Measurements from ENCODE around the gene KCNQ1.

The KCNQ1 gene

DNA sequence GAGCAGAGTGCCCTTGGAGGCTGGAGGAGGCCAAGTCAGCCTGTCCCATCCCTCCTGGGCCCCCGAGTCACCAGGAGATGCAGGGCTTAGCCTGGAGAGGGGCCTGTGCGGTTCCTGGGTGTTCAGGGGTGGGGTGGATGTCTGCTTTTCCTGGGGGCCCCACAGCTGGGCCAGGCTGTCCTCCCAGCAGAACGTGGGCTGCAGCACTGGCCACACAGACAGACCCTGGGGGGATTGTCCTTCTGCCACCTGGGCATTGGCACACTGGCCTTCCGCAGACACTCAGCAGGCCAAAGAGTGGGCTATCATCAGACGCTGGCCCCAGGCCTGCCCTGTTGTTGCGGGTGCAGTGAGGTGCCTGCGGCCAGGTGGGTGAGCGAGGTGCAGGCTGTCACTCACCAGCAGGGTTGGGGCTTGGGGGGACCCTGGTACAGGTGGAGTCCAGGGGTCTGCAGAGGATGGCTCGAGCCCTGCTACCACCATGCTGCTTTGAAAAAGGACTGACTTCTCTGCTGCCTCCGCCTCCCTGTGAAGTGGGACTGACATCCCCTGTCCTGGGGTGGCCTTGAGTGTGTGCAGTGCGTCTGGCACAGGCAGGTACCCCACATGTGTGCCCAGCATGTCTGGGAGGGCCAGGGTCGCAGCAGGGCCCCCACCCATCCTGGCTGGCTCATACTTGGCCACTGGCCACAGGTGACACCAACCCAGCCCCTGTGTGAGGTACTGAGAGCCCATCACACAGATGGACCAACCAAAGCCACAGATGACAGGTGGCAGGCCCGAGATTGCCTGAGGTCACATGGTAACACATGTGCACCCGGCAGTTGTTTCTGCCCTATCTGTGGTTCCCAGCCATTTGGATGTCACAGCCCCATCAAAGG is 294.0 kb downstream of the KCNQ1 start:
- Histone ChIP-seq H3K4me2 (ENCODE audit: insufficient read depth, low read length) (no peak overlapping the region), H3K4me3 (ENCODE audit: low read depth in 1 of 2, low read length in 2 of 2) (no peak overlapping the region), H4K20me1 (ENCODE audit: insufficient read depth, low read length) (no peaks in the 10 kb centered on the region; the same call in 1 of the 2 replicates), H3K4me1 (ENCODE audit: insufficient read depth, low read length) (no peaks in the 10 kb centered on the region), H3K27ac (ENCODE audit: low read length) (no peak overlapping the region), H3K27me3 (ENCODE audit: insufficient read depth, low read length, poor library complexity) (no peaks in the 10 kb centered on the region), H3K36me3 (ENCODE audit: insufficient read depth, low read length) (no peaks in the 10 kb centered on the region), H3K9ac (ENCODE audit: low read depth, low read length) (no peak overlapping the region), H2AFZ (ENCODE audit: low read depth, low read length) (no peak overlapping the region), H3K9me3 (ENCODE audit: insufficient read depth, low read length, severe bottlenecking) (no peaks in the 10 kb centered on the region), H3K79me2 (ENCODE audit: insufficient read depth, low read length) (no peaks in the 10 kb centered on the region)
- ATAC-seq (ENCODE audit: insufficient read depth, low read depth) (no peak), DNase-seq (no peak)
- TF ChIP-seq EZH2 (IDR thresholded peaks at IDR 0.05; ENCODE audit: borderline replicate concordance, low read depth, low read length, severe bottlenecking) = no peak
- TF ChIP-seq, protein P1, sequence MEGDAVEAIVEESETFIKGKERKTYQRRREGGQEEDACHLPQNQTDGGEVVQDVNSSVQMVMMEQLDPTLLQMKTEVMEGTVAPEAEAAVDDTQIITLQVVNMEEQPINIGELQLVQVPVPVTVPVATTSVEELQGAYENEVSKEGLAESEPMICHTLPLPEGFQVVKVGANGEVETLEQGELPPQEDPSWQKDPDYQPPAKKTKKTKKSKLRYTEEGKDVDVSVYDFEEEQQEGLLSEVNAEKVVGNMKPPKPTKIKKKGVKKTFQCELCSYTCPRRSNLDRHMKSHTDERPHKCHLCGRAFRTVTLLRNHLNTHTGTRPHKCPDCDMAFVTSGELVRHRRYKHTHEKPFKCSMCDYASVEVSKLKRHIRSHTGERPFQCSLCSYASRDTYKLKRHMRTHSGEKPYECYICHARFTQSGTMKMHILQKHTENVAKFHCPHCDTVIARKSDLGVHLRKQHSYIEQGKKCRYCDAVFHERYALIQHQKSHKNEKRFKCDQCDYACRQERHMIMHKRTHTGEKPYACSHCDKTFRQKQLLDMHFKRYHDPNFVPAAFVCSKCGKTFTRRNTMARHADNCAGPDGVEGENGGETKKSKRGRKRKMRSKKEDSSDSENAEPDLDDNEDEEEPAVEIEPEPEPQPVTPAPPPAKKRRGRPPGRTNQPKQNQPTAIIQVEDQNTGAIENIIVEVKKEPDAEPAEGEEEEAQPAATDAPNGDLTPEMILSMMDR (IDR thresholded peaks at IDR 0.05; ENCODE audit: borderline replicate concordance, extremely low read depth, low read length, poor library complexity, severe bottlenecking) = no peak

GRCh38 chr11:2739531-2740274 is 294.9 kb downstream of the KCNQ1 start:
- Histone ChIP-seq H3K4me1 (ENCODE audit: insufficient read depth, low read length) (no peaks in the 10 kb centered on the region), H3K9me3 (ENCODE audit: insufficient read depth, low read length, severe bottlenecking) (no peaks in the 10 kb centered on the region), H3K4me3 (ENCODE audit: low read depth in 1 of 2, low read length in 2 of 2) (no peak overlapping the region), H3K36me3 (ENCODE audit: insufficient read depth, low read length) (no peaks in the 10 kb centered on the region), H3K79me2 (ENCODE audit: insufficient read depth, low read length) (no peaks in the 10 kb centered on the region), H3K27ac (ENCODE audit: low read length) (no peak overlapping the region), H3K9ac (ENCODE audit: low read depth, low read length) (no peak overlapping the region), H3K27me3 (ENCODE audit: insufficient read depth, low read length, poor library complexity) (no peaks in the 10 kb centered on the region), H4K20me1 (ENCODE audit: insufficient read depth, low read length) (no peaks in the 10 kb centered on the region; the same call in 1 of the 2 replicates), H2AFZ (ENCODE audit: low read depth, low read length) (no peak overlapping the region), H3K4me2 (ENCODE audit: insufficient read depth, low read length) (no peak overlapping the region)
- ATAC-seq (ENCODE audit: insufficient read depth, low read depth) (no peak), DNase-seq (no peak)
- TF ChIP-seq, protein P1 (IDR thresholded peaks at IDR 0.05; ENCODE audit: borderline replicate concordance, extremely low read depth, low read length, poor library complexity, severe bottlenecking) = no peak
- no peak for TF ChIP-seq EZH2 (IDR thresholded peaks at IDR 0.05; ENCODE audit: borderline replicate concordance, low read depth, low read length, severe bottlenecking)

DNA sequence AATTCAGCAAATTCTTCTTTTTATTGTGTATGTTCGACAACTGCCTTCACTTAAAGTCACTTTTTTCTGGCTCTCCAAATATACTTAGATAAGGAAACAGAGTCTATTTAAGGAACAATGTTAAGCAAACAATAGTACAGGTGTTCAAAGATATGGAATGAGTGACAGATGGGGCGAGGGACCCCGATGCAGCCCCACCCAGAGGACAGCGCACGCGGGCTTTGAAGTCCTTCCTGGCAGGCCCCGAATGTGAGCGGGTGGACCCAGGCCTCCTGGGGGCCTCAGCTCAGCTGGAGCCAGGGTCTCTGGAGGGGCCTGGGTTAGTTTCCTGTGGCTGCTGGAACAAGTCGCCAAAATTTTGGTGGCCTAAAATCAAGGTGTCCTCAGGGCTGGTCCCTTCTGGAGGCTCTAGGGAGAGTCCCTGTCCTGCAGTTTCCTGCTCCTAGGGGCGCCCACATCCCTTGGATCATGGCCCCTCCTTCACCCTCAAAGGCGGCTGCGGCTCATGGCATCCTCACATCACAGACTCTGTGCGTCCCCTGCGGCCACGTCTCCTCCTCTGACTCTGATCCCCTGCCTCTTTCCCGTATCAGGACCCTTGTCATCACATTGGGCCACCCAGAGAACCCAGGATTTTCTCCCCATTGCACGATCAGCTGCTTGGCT is 295.6 kb downstream of the KCNQ1 start:
- Histone ChIP-seq H3K79me2 (ENCODE audit: insufficient read depth, low read length) (no peaks in the 10 kb centered on the region), H3K36me3 (ENCODE audit: insufficient read depth, low read length) (no peaks in the 10 kb centered on the region), H3K9ac (ENCODE audit: low read depth, low read length) (no peak overlapping the region), H3K27ac (ENCODE audit: low read length) (no peak overlapping the region), H3K27me3 (ENCODE audit: insufficient read depth, low read length, poor library complexity) (no peaks in the 10 kb centered on the region), H3K4me3 (ENCODE audit: low read depth in 1 of 2, low read length in 2 of 2) (no peak overlapping the region), H3K9me3 (ENCODE audit: insufficient read depth, low read length, severe bottlenecking) (no peaks in the 10 kb centered on the region), H2AFZ (ENCODE audit: low read depth, low read length) (no peak overlapping the region), H3K4me1 (ENCODE audit: insufficient read depth, low read length) (no peaks in the 10 kb centered on the region), H4K20me1 (ENCODE audit: insufficient read depth, low read length) (no peaks in the 10 kb centered on the region; the same call in 1 of the 2 replicates), H3K4me2 (ENCODE audit: insufficient read depth, low read length) (no peak overlapping the region)
- no peak for TF ChIP-seq EZH2 (IDR thresholded peaks at IDR 0.05; ENCODE audit: borderline replicate concordance, low read depth, low read length, severe bottlenecking)
- TF ChIP-seq, protein P1 (IDR thresholded peaks at IDR 0.05; ENCODE audit: borderline replicate concordance, extremely low read depth, low read length, poor library complexity, severe bottlenecking) = no peak
- DNase-seq = no peak
- ATAC-seq (ENCODE audit: insufficient read depth, low read depth) = no peak
